Measurements from ENCODE around the gene SULT1A1. TPM values are rescaled to one million over a fixed set of nuclear protein-coding genes. Genes with fewer than 3 reads are reported as not detected.

Gene SULT1A1
- total RNA-seq, 4 donors from 2014 or later = 120 to 959 (median 337) TPM

GRCh38 chr16:28587386-28587785 lies 22.5 kb downstream of the SULT1A1 start:
- Histone ChIP-seq H3K9me3 (no peaks in the 10 kb centered on the region), H3K4me3 (no peak overlapping the region), H3K27me3 (no peaks in the 10 kb centered on the region), H3K36me3 (peaks cover 0 to 91% (median 0%) of the 10 kb centered on the region in 3 donors), H3K27ac (no peak overlapping the region), H3K4me1 (no peaks in the 10 kb centered on the region)
- TF ChIP-seq POLR2A (IDR thresholded peaks at IDR 0.05) (no peak), CTCF (IDR thresholded peaks at IDR 0.05) (no peak)
- no peak for DNase-seq

GRCh38 chr16:28586466-28586865 lies 23.4 kb downstream of the SULT1A1 start:
- no peak overlapping the region for H3K4me3 ChIP-seq
- no peaks in the 10 kb centered on the region for H3K9me3 ChIP-seq
- TF ChIP-seq POLR2A (IDR thresholded peaks at IDR 0.05) = no peak
- TF ChIP-seq CTCF (IDR thresholded peaks at IDR 0.05) = no peak
- H3K27me3 ChIP-seq = no peaks in the 10 kb centered on the region
- H3K27ac ChIP-seq = no peak overlapping the region
- peaks cover 0 to 91% (median 0%) of the 10 kb centered on the region in 3 donors for H3K36me3 ChIP-seq
- H3K4me1 ChIP-seq = no peaks in the 10 kb centered on the region
- no peak for DNase-seq

- no peaks in the 10 kb centered on the region for H3K4me1 ChIP-seq
- no peaks in the 10 kb centered on the region for H3K27me3 ChIP-seq
- H3K27ac ChIP-seq = peak overlapping the region in 1 of 4 donors; percentile 50
- no peak overlapping the region for H3K4me3 ChIP-seq
- peak in 1 of 3 donors; percentile 70 for DNase-seq
- no peaks in the 10 kb centered on the region for H3K9me3 ChIP-seq
- TF ChIP-seq CTCF (IDR thresholded peaks at IDR 0.05) (no peak), POLR2A (IDR thresholded peaks at IDR 0.05) (no peak)
- H3K36me3 ChIP-seq = peaks cover 0 to 91% (median 0%) of the 10 kb centered on the region in 3 donors
Observed at GRCh38 chr16:28585674-28586073, 24.2 kb downstream of the SULT1A1 start.

- no peak for DNase-seq
- Histone ChIP-seq H3K27ac (no peak overlapping the region), H3K27me3 (no peaks in the 10 kb centered on the region), H3K4me3 (no peak overlapping the region), H3K36me3 (peaks cover 0 to 54% (median 0%) of the 10 kb centered on the region in 3 donors), H3K4me1 (no peaks in the 10 kb centered on the region), H3K9me3 (no peaks in the 10 kb centered on the region)
- no peak for TF ChIP-seq CTCF (IDR thresholded peaks at IDR 0.05)
Observed at GRCh38 chr16:28580726-28581315, 29.0 kb downstream of the SULT1A1 start.

GRCh38 chr16:28575446-28576109 lies 34.3 kb downstream of the SULT1A1 start:
- Histone ChIP-seq H3K9me3 (no peaks in the 10 kb centered on the region), H3K4me3 (no peak overlapping the region), H3K27me3 (no peaks in the 10 kb centered on the region), H3K27ac (no peak overlapping the region), H3K36me3 (peaks cover 0 to 5% (median 0%) of the 10 kb centered on the region in 3 donors), H3K4me1 (peaks cover 0 to 18% (median 0%) of the 10 kb centered on the region in 4 donors)
- no peak for TF ChIP-seq CTCF (IDR thresholded peaks at IDR 0.05)
- no peak for TF ChIP-seq POLR2A (IDR thresholded peaks at IDR 0.05)
- DNase-seq = no peak
